Subcutaneous abdominal adipose tissue (tissue), 5 donors: Measurements from ENCODE around the gene PABPC1L2A.
"Not testable (repeated sequence)": the region's sequence is repeated elsewhere in the genome, so short reads cannot be mapped to it uniquely, and the experiment has no call there.

ENCODE experiments used
- H3K27ac ChIP-seq: one replicate; pipeline ENCODE4 v1.7.0; 2013; ENCODE audit warnings: low read depth, mild to moderate bottlenecking, inconsistent platforms, low read length, moderate library complexity
- H3K27me3 ChIP-seq, 5 donors: one replicate each; pipeline ENCODE4 v1.7.0; 2013; ENCODE audit warnings: low read length in 5 of 5, inconsistent platforms in 1 of 5; ENCODE audit not compliant: control insufficient read depth in 5 of 5, insufficient read depth in 4 of 5
- H3K36me3 ChIP-seq, 5 donors: one replicate each; pipeline ENCODE4 v1.7.0; 2013; ENCODE audit warnings: low read length in 5 of 5; ENCODE audit not compliant: control insufficient read depth in 5 of 5, insufficient read depth in 5 of 5
- H3K4me1 ChIP-seq, 5 donors: one replicate each; pipeline ENCODE4 v1.7.0; 2013; ENCODE audit warnings: low read length in 5 of 5, mild to moderate bottlenecking in 3 of 5, moderate library complexity in 1 of 5; ENCODE audit not compliant: control insufficient read depth in 5 of 5, insufficient read depth in 5 of 5
- H3K4me3 ChIP-seq, 5 donors: one replicate each; pipeline ENCODE4 v1.7.0; 2013; ENCODE audit warnings: low read length in 5 of 5, low read depth in 1 of 5
- H3K9ac ChIP-seq, 5 donors: one replicate each; pipeline ENCODE4 v1.7.0; 2013; ENCODE audit warnings: low read length in 5 of 5, mild to moderate bottlenecking in 4 of 5, moderate library complexity in 3 of 5
- H3K9me3 ChIP-seq, 5 donors: one replicate each; pipeline ENCODE4 v1.7.0; 2013; ENCODE audit warnings: low read length in 5 of 5; ENCODE audit not compliant: control insufficient read depth in 5 of 5
- donor health status: healthy.
- donor health status: healthy.
- donor health status: healthy.
- donor health status: healthy.
- donor health status: healthy.

PABPC1L2A gene

DNA sequence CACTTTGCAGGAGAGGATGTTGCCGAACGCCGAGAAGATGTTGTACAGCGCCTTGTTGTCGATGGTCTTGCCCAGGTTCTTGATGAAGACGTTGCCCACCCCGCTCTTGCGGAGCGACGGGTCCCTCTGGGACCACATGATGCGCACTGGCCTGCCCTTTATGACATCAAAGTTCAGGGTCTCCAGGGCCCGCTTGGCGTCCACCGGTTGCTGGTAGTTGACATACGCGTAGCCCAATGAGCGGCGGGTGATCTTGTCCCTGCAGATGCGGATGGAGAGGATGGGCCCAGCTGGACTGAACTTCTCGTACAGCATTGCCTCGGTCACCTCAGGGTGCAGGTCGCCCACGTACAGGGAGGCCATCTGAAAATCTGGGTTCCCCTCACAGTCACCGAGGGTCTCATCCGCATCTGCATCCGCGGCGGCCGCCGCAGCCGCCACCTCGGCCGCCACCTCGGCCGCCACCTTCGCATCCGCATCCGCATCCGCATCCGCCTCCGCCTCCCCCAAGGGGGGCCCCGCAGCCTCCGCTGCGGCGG, at the start of gene PABPC1L2A:
Gene PABPC1L2A (minus strand): TSS at position 489 of the 539 bp plus-strand sequence. CDS start 126 bp downstream, at position 363.
- H3K4me3 ChIP-seq, H3K36me3 ChIP-seq, H3K27ac ChIP-seq, H3K9ac ChIP-seq, H3K4me1 ChIP-seq, H3K27me3 ChIP-seq, H3K9me3 ChIP-seq: not testable (repeated sequence)

DNA sequence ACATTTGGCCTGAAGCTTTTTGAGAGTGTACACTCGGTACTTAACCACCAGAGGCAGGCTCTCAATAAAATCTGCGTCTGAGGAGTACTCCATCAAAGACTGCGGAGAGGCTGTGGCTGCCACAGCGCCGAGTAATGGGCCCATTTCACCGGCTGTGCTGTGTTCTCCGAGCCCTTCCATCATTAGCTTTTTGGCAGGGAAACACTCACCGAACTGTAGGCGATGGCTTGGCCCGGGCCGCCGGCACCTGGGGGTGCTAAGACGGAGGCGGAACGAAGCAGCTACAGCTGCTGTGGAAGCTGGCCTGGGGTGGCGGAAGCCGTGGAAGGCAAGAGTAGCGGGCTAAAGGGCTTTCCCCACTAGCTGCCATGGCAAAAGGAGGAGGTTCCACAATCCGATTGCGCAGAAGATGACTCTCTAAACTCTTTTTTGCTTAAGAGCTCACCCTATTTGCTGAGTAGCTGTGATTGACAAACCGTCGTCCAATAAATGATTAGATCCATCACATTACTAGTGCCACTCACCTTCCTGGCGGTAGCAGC, 48.5 kb upstream of the PABPC1L2A start:
- Histone ChIP-seq H3K36me3 (no peaks in the 10 kb centered on the region), H3K4me3 (no peak overlapping the region), H3K9me3 (no peaks in the 10 kb centered on the region), H3K4me1 (no peaks in the 10 kb centered on the region), H3K27me3 (peaks cover 0 to 11% (median 5%) of the 10 kb centered on the region in 5 donors), H3K27ac (no peak overlapping the region), H3K9ac (no peak overlapping the region)

DNA sequence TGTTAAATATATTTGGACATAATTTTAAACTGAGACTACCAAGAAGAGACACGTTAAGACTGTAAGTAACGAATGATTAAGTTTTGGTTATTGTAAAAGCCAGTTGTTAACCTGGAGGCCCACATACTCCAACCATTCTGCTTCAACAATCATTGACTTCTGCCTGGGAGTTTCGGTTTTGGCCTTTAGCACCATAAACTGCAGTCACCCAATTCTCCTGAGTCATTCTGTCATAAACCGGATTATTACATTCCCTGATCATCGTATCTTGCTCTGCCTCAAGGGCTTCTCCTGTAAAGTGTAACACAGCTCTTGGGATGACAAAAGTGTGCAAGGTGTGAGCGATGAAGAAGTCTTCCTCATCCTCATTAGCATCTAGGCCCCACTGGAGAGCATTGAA, 46.9 kb upstream of the PABPC1L2A start:
- Histone ChIP-seq H3K27ac (no peak overlapping the region), H3K4me3 (no peak overlapping the region), H3K36me3 (no peaks in the 10 kb centered on the region), H3K9me3 (no peaks in the 10 kb centered on the region), H3K4me1 (no peaks in the 10 kb centered on the region), H3K27me3 (peaks cover 0 to 8% (median 4%) of the 10 kb centered on the region in 5 donors), H3K9ac (no peak overlapping the region)

DNA sequence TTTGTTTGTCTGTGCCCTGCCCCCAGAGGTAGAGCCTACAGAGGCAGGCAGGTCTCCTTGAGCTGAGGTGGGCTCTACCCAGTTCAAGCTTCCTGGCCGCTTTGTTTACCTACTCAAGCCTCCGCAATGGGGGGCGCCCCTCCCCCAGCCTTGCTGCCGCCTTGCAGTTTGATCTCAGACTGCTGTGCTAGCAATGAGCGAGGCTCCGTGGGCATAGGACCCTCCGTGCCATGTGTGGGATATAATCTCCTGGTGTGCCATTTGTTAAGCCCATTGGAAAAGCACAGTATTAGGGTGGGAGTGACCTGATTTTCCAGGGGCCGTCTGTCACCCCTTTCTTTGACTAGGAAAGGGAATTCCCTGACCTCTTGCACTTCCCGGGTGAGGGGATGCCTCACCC, 20.2 kb upstream of the PABPC1L2A start:
- not testable (repeated sequence) for H3K27ac ChIP-seq, H3K4me3 ChIP-seq, H3K36me3 ChIP-seq, H3K9ac ChIP-seq, H3K9me3 ChIP-seq, H3K4me1 ChIP-seq
- H3K27me3 ChIP-seq, result peaks cover 0 to 11% (median 8%) of the 10 kb centered on the region in 5 donors

DNA sequence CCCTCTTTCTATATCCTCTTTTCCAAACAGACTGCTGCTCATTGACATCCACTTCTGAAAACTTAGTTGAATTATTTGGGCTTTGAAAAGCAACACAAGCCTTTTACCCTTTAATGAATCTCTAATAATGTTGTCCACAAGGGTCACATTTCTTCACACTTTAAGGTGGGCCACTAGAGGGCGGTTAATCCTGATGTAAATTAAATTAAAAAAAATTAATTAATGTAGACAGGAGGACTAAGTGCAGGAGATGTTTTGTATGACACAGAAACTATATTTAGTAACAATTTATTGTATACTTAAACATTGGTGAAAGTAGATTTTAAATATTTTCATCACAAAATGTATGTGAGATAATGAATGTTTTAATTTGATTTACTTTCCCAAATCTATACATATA, 7.5 kb upstream of the PABPC1L2A start:
- H3K27me3 ChIP-seq, H3K9ac ChIP-seq, H3K27ac ChIP-seq, H3K9me3 ChIP-seq, H3K4me1 ChIP-seq, H3K36me3 ChIP-seq, H3K4me3 ChIP-seq: not testable (repeated sequence)

DNA sequence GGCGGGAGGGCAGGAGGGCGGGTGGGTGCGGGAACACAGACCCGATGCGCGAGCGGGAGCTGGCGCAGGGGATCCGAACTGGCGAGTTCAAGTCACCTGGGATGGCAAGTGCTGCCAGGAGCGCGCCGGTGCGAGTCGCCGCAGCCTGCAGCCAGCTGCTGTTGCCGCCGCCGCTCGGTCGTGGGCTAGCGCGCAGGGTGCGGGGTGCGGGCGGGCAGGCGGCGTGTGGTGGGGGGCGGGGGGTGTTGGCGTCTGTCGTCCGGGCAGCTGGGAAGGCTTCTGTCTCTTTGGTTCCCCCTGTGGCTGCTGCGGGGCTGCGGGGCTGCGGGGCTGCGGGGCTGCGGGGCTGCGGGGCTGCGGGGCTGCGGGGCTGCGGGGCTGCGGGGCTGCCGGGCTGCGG, 572 bp upstream of the PABPC1L2A start:
- H3K36me3 ChIP-seq, H3K9me3 ChIP-seq, H3K27me3 ChIP-seq, H3K4me1 ChIP-seq, H3K9ac ChIP-seq, H3K27ac ChIP-seq, H3K4me3 ChIP-seq: not testable (repeated sequence)

DNA sequence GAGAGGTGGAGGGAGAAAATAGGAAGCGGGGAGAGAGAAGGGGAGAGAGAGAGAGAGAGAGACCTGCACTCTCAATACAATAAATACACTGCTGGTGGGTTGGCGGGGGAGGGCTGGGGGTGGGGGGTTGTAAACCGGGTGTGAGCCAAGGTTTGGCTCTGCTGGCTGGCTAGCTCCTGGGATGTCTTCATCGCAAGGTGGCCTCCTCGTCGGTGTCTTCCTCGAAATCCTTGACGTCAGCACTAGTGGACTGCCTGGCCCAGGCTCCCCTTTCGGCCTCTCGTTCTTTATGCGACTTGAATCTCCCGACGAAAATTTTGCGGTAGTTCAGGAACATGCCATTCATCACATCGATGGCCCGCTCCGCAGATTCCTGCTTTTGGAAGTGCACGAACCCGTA, 715 bp downstream of the PABPC1L2A start:
- not testable (repeated sequence) for H3K36me3 ChIP-seq, H3K9me3 ChIP-seq, H3K4me1 ChIP-seq, H3K27ac ChIP-seq, H3K4me3 ChIP-seq, H3K9ac ChIP-seq, H3K27me3 ChIP-seq

DNA sequence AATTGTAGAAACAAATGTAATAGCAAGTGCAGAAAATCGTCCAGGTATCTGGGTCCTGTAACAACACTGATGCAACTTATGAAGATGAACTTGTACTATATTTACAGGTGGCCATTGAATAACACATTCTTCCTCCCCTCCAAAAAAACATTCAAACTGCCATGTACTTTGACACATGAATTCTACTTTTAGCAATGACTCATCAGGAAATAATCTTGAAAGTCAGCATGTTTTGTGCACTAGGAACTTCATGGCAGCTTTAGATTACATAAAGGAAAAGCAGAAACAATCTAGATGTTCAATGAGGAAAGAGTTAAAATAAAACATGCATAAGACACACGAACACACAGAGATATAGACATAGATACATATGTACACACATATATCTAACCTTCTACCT, 2.5 kb downstream of the PABPC1L2A start:
- Histone ChIP-seq H3K27me3 (peaks cover 0 to 3% (median 3%) of the 10 kb centered on the region in 5 donors), H3K9ac (no peak overlapping the region), H3K9me3 (no peaks in the 10 kb centered on the region), H3K4me1 (no peaks in the 10 kb centered on the region), H3K27ac (no peak overlapping the region), H3K4me3 (no peak overlapping the region), H3K36me3 (no peaks in the 10 kb centered on the region)

DNA sequence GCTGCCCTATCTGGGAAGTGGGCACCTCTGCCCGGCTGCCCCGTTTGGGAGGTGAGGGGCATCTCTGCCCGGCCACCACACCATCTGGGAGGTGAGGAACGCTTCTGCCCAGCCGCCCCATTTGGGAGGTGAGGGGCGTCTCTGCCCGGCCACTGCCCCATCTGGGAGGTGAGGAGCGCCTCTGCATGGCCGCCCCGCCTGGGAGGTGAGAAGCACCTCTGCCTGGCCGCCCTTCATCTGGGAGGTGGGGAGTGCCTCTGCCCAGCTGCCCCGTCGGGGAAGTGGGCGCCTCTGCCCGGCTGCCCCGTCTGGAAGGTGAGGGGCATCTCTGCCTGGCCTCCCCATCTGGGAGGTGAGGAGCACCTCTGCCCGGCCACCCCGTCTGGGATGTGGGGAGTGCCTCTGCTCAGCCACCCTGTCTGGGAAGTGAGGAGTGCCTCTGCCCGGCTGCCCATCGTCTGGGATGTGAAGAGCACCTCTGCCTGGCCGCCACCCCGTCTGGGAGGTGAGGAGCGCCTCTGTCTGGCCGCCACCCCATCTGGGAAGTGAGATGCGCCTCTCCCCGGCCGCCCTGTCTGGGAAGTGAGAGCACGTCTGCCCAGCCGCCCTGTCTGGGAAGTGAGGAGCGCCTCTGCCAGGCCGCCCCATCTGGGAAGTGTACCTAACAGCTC, 9.8 kb downstream of the PABPC1L2A start:
- no peak overlapping the region for H3K4me3 ChIP-seq
- H3K4me1 ChIP-seq, result no peaks in the 10 kb centered on the region
- H3K27me3 ChIP-seq, result no peaks in the 10 kb centered on the region
- no peaks in the 10 kb centered on the region for H3K36me3 ChIP-seq
- no peak overlapping the region for H3K9ac ChIP-seq
- H3K27ac ChIP-seq, result no peak overlapping the region
- peaks cover 0 to 20% (median 13%) of the 10 kb centered on the region in 5 donors for H3K9me3 ChIP-seq

DNA sequence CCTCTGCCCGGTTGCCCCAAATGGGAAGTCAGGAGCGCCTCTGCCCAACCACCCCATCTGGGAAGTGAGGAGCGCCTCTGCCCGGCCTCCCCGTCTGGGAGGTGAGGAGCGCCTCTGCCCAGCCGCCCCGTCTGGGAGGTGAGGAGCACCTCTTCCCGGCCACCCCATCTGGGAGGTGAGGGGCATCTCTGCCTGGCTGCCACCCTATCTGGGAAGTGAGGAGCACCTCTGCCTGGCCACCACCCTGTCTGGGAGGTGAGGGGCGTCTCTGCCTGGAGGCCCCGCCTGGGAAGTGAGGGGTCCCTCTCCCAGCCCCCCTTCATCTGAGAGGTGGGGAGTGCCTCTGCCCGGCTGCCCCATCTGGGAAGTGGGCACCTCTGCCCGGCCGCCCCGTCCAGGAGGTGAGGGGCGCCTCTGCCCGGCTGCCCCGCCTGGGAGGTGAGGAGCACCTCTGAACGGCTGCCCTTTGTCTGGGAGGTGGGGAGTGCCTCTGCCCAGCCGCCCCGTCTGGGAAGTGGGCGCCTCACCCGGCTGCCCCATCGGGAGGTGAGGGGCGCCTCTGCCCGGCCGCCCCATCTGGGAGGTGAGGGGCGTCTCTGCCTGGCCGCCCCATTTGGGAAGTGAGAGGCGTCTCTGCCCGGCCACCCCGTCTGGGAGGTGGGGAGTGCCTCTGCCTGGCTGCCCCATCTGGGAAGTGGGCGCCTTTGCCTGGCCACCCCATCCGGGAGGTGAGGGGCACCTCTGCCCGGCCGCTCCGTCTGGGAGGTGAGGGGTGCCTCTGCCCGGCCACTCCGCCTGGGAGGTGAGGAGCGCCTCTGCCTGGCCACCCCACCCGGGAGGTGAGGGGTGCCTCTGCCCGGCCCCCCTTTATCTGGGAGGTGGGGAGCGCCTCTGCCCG, 10.6 kb downstream of the PABPC1L2A start:
- Histone ChIP-seq H3K27ac (no peak overlapping the region), H3K4me3 (no peak overlapping the region)

More for the DNA sequence above, 10.6 kb downstream of the PABPC1L2A start:
- H3K4me1 ChIP-seq, result no peaks in the 10 kb centered on the region
- H3K36me3 ChIP-seq, result no peaks in the 10 kb centered on the region
- H3K27me3 ChIP-seq, result no peaks in the 10 kb centered on the region
- H3K9ac ChIP-seq, result no peak overlapping the region
- peaks cover 0 to 20% (median 13%) of the 10 kb centered on the region in 5 donors for H3K9me3 ChIP-seq
